GM15510 (cell line): Measurements from ENCODE around the gene CLEC9A.

Source experiments
- POLR2A ChIP-seq: IDR thresholded peaks from 3 replicates; pipeline ENCODE4 v1.6.1; 2011; ENCODE audit warnings: borderline replicate concordance; ENCODE audit not compliant: insufficient read length; ENCODE audit errors: extremely low read depth

CLEC9A gene

DNA sequence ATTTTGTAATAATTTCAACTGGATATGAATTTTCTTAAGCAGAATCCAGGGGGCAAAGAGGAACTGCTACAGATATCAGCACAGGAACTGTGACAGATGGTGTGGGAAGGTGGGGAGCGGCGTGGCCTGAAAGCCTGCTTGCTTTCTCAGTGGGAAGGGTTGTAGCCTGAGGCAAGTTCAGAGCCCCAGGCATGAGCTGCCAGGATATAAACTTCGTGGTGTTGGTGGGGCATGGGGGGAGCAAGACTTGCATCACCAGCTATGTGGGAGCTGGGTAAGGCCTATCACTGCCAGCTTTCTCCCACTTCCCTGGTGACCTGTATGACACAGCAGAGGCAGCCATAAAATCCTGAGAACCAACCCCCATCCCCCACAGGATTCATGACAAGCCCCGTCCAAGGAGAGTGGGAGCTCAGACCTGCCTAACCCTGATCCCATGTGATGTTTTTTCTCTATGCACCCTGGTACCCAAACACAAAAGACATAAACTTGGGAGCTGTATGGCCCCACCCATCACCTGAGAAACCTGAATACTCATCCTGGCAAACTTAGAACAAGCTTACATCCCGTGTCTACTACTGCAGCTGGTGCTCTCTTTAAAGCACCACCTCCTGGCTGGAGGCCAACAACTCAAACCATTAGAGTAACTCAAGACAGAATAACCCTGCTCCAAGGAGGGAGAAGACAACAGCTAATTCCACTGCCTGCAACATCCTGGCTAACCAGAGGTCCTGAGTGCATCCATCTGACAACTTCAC, 51.8 kb downstream of the CLEC9A start:
- TF ChIP-seq POLR2A: no peak

DNA sequence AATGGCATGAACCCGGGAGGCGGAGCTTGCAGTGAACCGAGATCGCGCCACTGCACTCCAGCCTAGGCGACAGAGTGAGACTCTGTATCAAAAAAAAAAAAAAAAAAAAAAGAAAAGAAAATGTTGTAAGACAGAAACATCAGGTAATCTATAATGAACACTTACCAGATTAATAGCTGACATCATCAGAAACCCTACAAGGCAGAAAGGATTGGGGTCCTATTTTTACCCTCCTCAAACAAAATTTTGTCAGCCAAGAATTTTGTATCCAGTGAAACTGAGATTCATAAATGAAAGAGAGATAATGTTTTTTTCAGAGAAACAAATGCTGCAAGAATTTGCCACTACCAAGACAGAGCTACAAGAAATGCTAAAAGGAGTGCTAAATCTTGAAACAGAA, 54.3 kb downstream of the CLEC9A start:
- no peak for TF ChIP-seq POLR2A

DNA sequence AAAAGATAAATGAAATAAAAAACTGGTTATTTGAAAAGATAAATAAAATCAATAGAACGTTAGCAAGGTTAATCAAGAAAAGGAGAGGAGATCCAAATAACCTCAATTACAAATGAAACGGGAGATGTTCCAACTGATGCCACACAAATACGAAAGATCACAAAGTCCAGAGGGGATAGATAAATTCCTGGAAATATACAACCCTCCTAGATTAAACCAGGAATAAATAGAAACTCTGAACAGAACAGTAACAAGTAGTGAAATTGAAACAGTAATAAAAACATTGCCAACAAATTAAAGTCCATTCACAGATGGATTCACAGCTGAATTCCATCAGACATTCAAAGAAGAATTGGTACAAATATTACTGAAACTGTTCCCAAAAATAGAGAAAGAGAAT, 55.9 kb downstream of the CLEC9A start:
- TF ChIP-seq POLR2A: no peak

DNA sequence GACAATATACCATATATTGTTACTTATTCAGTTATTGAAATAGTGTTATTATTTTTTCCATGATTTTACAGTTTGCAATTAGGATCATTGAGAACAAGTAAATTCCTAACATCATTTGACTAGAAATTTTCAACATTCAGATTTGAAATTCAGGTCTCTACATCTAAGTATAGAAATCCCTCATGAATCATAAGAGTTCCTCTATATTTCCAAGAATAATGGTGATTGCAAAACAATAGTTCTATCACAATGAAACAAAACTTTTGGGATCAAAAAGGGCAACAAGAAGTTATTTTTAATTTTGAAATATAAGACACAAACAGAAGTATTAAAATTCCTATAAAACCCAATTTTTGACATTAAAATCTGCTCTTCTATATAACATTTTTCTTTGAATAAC, 57.5 kb downstream of the CLEC9A start:
- TF ChIP-seq POLR2A: no peak

DNA sequence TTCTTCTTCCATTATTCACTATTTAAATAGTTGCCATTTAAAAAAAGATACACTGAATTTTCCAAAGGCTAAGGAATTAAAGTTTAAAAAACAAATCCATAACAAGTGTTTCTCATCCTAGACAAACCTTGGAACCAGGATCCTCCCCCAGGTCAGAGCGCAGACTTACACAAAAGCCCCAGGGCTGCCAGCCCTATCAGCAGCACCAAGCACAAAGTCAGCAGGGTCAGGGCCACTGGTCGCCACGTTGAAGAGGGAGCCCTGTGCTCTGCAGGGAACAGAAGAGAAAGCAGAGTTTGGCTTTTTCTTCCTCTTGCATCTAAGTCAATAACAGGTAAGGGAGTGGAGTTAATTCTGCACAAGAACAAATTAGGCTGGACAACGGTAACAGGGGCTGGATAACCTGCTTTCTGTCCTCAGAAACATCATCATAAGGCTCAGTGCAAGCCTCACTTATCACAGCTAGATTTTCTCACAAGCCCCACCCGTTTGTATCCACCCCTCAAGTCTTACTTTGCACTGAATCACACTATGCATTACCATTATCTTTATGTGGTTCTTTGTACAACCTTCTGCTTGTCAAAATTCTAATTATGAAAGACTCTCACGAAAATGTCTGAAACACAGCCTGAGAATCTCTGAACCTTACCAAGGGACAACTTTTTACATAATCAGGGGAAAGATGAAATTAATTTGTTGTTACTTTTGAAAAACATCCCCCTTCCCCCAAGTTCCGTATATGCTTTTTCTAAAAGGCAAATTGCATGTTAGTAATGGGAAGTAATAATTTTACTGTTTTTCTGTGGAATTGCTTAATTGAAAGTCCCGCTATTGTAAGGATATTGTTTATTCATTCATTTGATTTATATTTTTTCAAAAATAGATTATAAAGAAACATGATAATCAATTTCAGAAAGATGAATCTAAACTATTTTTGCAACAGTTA, 58.7 kb downstream of the CLEC9A start:
- no peak for TF ChIP-seq POLR2A

DNA sequence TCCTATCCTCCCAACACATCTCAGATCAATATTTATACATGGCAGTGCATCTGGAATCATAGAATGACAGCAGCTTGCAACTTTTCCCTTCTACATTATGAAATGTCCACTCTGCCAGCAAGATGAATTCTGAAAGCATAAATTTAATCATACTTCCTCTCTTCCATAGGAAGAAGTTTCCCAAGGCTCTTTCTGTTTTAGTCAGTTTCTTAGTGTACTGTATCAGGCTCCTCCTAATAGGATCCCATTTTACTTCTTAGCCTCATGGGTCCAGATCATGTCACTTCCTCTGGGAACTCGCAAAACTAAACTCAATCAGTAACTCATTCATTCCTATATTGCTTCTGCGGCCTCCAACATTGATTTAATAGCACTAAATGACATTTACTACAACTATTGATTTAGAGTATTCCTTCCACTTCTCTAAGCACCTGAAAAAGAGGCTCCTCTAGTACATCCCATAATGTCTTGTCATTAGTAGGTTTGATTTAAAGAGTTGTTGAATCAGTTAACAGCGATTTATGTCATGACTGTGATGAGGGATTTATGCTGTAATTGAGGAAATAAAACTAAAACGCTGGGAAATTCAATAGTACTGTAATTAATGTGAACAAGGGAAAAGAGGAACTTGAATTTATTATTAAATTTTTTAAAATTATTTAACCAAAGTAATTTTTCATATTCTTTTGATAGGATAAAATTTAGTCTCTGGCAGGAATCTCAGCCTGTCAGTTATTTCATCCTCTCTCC, 64.3 kb downstream of the CLEC9A start:
- TF ChIP-seq POLR2A: no peak

DNA sequence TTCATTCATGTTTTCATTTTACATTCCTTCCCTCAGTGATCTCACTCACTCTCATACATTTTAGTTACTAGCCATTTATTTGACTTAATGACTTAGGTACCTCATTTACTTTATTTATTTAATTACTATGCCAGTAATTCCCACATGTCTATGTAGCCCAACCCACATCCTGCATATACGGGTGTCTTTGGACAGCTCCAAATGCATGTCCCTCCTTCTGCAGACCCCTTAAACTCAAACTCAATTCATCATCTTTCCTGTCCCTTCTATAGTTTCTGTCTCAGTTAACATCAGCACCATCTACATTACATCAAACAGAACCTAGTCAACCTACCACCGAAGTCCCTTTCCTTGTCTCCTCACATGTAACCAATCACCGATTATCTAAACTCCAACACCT, 65.5 kb downstream of the CLEC9A start:
- no peak for TF ChIP-seq POLR2A

DNA sequence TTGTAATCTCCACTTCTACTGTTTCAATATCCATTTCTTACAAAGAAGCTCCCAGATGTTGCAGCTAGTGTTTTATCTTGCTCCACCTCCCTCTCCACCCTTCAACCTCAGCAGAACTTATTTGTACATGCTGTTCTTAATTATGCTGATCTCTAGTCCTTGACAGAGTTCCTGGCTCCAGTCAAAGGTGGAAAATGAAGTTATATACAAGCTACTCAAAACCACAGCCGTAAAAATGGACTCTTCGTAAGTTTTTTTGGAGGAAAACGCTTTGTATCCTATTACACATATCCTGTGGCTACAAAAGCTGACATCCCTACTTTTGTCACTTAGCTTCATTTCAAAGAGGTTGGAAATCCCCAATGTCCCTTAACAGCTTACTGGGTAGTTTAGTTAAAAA, 67.0 kb downstream of the CLEC9A start:
- no peak for TF ChIP-seq POLR2A

DNA sequence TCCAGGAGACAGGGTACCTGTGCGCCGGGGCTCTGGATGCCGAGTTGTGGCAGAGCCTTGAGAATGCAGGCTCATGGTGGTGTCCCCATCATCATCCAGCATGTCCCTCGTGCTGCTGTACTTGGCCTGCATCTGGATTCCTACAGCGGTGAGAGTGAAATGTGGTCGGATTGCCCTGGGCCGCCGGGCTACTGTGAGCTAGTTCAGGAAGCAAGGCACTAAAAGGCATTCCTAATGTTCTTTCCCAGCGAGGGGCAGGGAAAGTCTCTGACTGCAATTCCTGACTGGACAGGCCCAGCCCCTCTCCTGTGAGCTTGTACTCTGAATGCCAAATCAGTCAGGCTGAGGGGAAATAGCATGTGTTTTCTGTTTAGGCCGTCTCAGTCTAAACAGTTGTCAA, 68.3 kb downstream of the CLEC9A start, which contains the start of gene CLEC1A:
CLEC1A (minus strand) TSS at position 195 of the 400 bp plus-strand sequence; CDS start at position 132, 63 bp downstream.
- no peak for TF ChIP-seq POLR2A

DNA sequence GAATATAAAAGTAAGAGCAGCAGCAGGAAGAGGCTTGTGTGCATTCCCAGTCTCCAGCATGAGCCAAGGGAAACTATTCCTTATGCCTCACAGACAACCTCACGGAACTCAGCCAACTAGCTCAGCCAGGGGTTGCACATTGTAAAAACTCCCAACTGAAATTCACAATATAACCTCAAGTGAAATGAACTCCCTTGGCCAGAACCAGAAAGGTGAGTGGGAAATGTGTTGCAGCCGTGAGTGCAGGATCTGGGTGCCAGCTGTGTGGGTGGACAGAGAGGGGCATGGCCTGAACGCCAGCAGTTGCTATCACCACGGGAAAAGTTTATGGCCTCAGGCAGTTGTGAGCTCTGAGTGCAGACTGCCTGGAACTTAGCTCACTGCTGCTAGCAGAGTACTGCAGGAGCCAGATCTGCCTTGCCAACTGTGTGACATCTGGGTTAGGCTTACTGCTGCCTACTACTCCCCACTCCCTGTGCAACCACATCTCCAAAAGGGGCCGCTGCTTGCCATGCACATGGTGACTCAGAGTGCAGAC, 70.6 kb downstream of the CLEC9A start:
- no peak for TF ChIP-seq POLR2A

DNA sequence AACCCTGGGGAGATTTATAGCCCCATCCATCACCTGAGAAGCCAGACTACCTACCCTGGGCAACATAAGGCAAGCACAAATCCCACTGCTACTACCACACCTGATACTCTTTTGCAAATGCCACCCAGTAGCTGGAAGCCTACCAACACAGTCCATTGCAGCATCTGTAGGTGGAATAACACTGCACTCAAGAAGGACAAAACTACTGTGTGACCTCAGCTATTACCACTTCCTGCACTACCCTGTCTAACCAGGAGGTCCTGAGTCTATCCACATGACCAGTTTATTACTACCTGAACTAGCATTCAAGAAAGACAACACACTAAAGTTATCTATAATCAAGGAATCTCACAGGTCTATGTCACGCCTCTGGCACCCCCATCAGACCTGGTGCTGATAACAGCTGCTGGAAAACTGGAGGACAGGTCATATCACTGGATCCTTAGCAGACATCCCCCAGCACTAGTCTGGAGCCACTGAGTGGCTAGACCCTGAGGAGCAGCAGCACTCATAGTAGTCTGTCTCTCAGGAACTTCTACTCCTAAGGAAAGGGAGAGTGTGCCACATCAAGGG, 71.3 kb downstream of the CLEC9A start:
- TF ChIP-seq POLR2A: no peak

DNA sequence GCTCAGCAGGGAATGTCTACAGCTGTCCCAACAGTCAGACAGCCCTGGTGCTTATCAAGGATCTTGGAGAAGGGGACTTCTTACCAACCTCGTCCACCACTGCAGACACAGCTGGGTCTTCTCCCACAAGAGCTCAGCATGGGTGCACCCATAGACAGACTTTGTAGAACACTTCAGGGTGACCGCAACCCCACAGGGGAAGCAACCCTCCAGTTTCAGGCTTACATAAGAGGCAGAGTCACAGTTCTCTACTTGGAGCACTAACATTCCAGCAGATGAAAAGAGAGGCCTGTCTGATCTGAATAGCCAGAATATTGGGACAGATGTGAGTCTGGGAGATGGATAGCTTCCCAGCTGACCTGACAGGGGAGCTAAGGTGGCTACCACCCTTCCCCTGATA, 71.8 kb downstream of the CLEC9A start:
- no peak for TF ChIP-seq POLR2A

DNA sequence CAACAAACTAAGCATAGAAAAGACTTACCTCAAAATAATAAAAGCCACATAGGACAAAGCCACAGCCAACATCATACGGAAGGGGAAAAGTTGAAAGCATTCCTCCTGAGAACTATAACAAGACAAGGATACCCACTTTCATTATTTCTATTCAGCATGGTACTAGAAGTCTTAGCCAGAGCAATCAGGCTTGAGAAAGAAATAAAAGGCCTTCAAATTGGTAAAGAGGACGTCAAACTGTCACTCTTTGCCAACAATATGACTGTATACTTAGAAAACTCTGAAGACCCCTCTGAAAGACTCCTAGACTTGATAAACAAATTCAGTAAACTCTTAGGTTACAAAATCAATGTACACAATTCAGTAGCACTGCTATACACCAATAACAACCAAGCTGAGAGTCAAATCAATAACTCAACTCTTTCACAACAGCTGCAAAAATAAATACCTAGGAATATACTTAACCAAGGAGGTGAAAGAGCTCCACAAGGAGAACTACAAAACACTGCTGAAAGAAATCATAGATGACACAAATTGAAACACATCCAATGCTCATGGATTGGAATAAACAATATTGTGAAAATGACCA, 79.9 kb downstream of the CLEC9A start:
- TF ChIP-seq POLR2A: no peak

DNA sequence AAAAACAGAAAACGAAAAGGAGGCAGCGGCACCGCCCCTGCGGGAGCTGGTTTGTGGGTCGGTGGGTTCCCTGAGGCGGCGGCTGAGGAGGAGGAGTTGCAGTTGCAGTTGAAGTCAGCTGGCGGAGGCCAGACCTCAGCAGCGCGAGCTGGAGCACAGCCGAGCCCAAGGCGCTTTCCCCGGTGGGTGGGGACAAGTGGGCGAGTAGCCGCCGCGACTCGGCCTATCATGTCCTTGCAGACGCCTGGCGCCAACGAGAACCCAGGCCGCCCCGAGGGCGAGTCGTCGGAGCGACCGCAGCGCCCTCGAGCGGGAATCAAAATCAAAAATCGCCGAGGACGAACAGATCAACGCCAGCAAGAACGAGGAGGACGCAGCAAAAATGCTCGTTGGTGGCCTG, 81.0 kb downstream of the CLEC9A start:
- TF ChIP-seq POLR2A: no peak
